CD14-positive monocyte (primary cell): ENCODE results near the gene ARPC2. TPM values are rescaled to one million over a fixed set of nuclear protein-coding genes. Genes with fewer than 3 reads are reported as not detected.

Experiments
- DNase-seq, 3 donors: peaks; one replicate each; pipeline ENCODE4 v3.0.0-alpha.2; 2011 to 2022
- H2AFZ ChIP-seq: 2 replicates; pipeline ENCODE4 v1.6.0; 2012; ENCODE audit warnings: mild to moderate bottlenecking, low read depth, low read length, inconsistent platforms; ENCODE audit not compliant: insufficient read depth, poor library complexity, severe bottlenecking
- H3K27ac ChIP-seq, 2 donors: 1 replicate in 1 of 2; 2 replicates in 1 of 2; pipeline ENCODE4 v1.5.1; 2012 to 2013; ENCODE audit warnings: low read length in 2 of 2, control low read depth in 1 of 2, inconsistent platforms in 1 of 2, low read depth in 1 of 2, mild to moderate bottlenecking in 1 of 2
- H3K27me3 ChIP-seq, 2 donors: one replicate each; pipeline versions ENCODE4 v1.6.0 to v1.6.1; 2011 to 2013; ENCODE audit warnings: low read length in 2 of 2; ENCODE audit not compliant: control insufficient read depth in 2 of 2, insufficient read depth in 2 of 2
- H3K36me3 ChIP-seq, 2 donors: replicated peaks in 1 of 2; 1 replicate in 1 of 2; 2 replicates in 1 of 2; pipeline versions ENCODE4 v1.5.1 to v1.6.1; 2012 to 2013; ENCODE audit warnings: low read length in 2 of 2, control low read depth in 1 of 2, inconsistent platforms in 1 of 2, mild to moderate bottlenecking in 1 of 2; ENCODE audit not compliant: insufficient read depth in 2 of 2, control insufficient read depth in 1 of 2
- H3K4me1 ChIP-seq, 2 donors: 1 replicate in 1 of 2; 2 replicates in 1 of 2; pipeline versions ENCODE4 v1.5.1 to v1.6.1; 2012 to 2013; ENCODE audit warnings: low read length in 2 of 2, control low read depth in 1 of 2, inconsistent platforms in 1 of 2, mild to moderate bottlenecking in 1 of 2, moderate library complexity in 1 of 2; ENCODE audit not compliant: insufficient read depth in 2 of 2, control insufficient read depth in 1 of 2
- H3K4me2 ChIP-seq: replicated peaks from 2 replicates; pipeline ENCODE3; 2012; ENCODE audit warnings: low read length, moderate library complexity, mild to moderate bottlenecking; ENCODE audit not compliant: poor library complexity, severe bottlenecking; ENCODE audit errors: extremely low read depth
- H3K4me3 ChIP-seq, 3 experiments: fragments of 200-600 bp in 1 of 3; sonication (generic) in 1 of 3; replicated peaks in 1 of 3; 1 replicate in 2 of 3; 2 replicates in 1 of 3; pipeline ENCODE4 v1.5.1; 2011 to 2013; ENCODE audit warnings: low read length in 3 of 3, mild to moderate bottlenecking in 3 of 3, control low read depth in 2 of 3, low read depth in 2 of 3, inconsistent platforms in 1 of 3, moderate library complexity in 1 of 3
- H3K79me2 ChIP-seq: 2 replicates; pipeline ENCODE4 v1.6.0; 2012; ENCODE audit warnings: mild to moderate bottlenecking, control low read depth, inconsistent platforms, low read length, moderate library complexity; ENCODE audit not compliant: insufficient read depth
- H3K9ac ChIP-seq: 2 replicates; pipeline ENCODE4 v1.6.0; 2017; ENCODE audit warnings: low read length, mild to moderate bottlenecking; ENCODE audit not compliant: insufficient read depth, poor library complexity, severe bottlenecking
- H3K9me3 ChIP-seq, 2 donors: replicated peaks in 1 of 2; 1 replicate in 1 of 2; 2 replicates in 1 of 2; pipeline versions ENCODE4 v1.5.1 to v1.6.1; 2012 to 2013; ENCODE audit warnings: low read length in 2 of 2, control low read depth in 1 of 2; ENCODE audit not compliant: control insufficient read depth in 1 of 2, insufficient read depth in 1 of 2
- H4K20me1 ChIP-seq: 2 replicates; pipeline ENCODE4 v1.6.0; 2012; ENCODE audit warnings: mild to moderate bottlenecking, low read length, control low read depth, moderate library complexity; ENCODE audit not compliant: insufficient read depth
- H3K27ac Mint-ChIP-seq, 7 donors: one replicate each; pipeline ENCODE4 v1.8.0; 2020; ENCODE audit warnings: mild to moderate bottlenecking in 7 of 7, mixed read lengths in 7 of 7, moderate library complexity in 6 of 7, inconsistent platforms in 2 of 7
- H3K27me3 Mint-ChIP-seq, 3 donors: one replicate each; pipeline ENCODE4 v1.8.0; 2021 to 2022; ENCODE audit warnings: low read depth in 3 of 3, mild to moderate bottlenecking in 3 of 3, mixed read lengths in 3 of 3, moderate library complexity in 3 of 3, inconsistent platforms in 1 of 3
- H3K36me3 Mint-ChIP-seq, 2 donors: one replicate each; pipeline ENCODE4 v1.8.0; 2020; ENCODE audit warnings: mixed read lengths in 2 of 2, inconsistent platforms in 1 of 2, mild to moderate bottlenecking in 1 of 2
- H3K4me1 Mint-ChIP-seq: one replicate; pipeline ENCODE4 v1.8.0; 2020; ENCODE audit warnings: mild to moderate bottlenecking, mixed read lengths
- H3K4me3 Mint-ChIP-seq, 2 donors: one replicate each; pipeline ENCODE4 v1.8.0; 2020; ENCODE audit warnings: mild to moderate bottlenecking in 2 of 2, mixed read lengths in 2 of 2, moderate library complexity in 1 of 2
- H3K9me3 Mint-ChIP-seq, 7 donors: one replicate each; pipeline ENCODE4 v1.8.0; 2020 to 2022; ENCODE audit warnings: mixed read lengths in 7 of 7, mild to moderate bottlenecking in 6 of 7, moderate library complexity in 6 of 7, inconsistent platforms in 2 of 7
- WGBS: methylation state at CpG from one replicate; pipeline ENCODE4 v1.1.5; 2013; ENCODE audit warnings: missing lambda C conversion rate; ENCODE audit not compliant: insufficient coverage; 5-methylcytosine and 5-hydroxymethylcytosine counted together
- intact Hi-C, 2 donors: fragments of 100-400 bp; cut with micrococcal nuclease; formaldehyde crosslinking; loops; one replicate each; pipeline versions ENCODE4 v1.15.0 to v1.15.1; 2023
- polyA plus RNA-seq, 3 donors: library from polyadenylated mRNA; depleted of rRNA in 1 of 3; unstranded in 2 of 3; stranded (reverse) in 1 of 3; fragments of 300-500 nt in 2 of 3; fragments of >200 nt in 1 of 3; fragmentation: Illumina TruSeq in 2 of 3; gene quantifications; 1 replicate in 2 of 3; 2 replicates in 1 of 3; pipeline ENCODE4 v1.2.3, GENCODE V29; 2012 to 2021
- TF ChIP-seq, protein P1 (sequence below): fragments of 200-600 bp; IDR thresholded peaks from one replicate; pipeline ENCODE4 v1.8.0; 2022; ENCODE audit warnings: antibody characterized with exemption, mild to moderate bottlenecking

ARPC2 gene
- polyA plus RNA-seq, 3 donors: 640 to 1,227 (median 1,162) TPM

DNA sequence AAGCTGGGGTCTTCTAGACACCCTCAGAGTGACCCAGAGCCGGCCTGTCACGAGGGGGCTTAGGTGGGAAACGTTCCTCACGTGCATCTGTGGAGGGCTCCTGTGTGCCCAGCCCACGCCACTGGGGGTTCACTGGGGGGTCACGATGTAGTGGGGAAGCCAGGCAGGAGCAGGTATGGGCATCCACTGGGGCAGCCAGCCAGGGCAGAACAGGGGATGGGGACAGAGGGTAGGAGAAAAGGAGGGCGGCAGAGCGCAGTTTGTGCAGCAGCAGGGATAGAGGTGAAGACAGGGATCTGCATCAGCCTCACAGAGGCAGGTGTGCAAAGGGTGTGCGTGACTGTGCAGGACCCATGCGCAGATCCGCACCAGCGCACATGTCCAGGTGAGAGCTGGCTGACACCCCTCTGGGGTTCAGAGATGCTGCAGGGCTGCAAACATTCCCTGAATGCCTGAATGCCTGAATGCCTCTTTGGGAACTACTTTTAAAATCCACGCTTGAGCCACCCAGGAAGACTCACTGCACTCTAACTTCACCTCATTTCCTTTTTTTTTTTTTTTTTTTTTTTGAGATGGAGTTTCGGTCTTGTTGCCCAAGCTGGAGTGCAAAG is 63.4 kb downstream of the ARPC2 start:
- peaks cover 0 to 1% (median 0%) of the 10 kb centered on the region in 7 donors for H3K9me3 Mint-ChIP-seq
- Histone ChIP-seq H3K4me2 (no peak overlapping the region), H2AFZ (no peak overlapping the region), H3K9me3 (no peaks in the 10 kb centered on the region), H3K36me3 (peaks cover 89 to 100% of the 10 kb centered on the region in 2 donors), H3K27me3 (no peaks in the 10 kb centered on the region), H3K27ac (no peak overlapping the region), H3K4me3 (no peak overlapping the region), H3K79me2 (peaks cover 85% of the 10 kb centered on the region), H3K4me1 (peaks cover 17 to 27% of the 10 kb centered on the region in 2 donors), H3K9ac (no peak overlapping the region), H4K20me1 (peaks cover 100% of the 10 kb centered on the region)
- peaks cover 0 to 1% (median 0%) of the 10 kb centered on the region in 3 donors for H3K27me3 Mint-ChIP-seq
- TF ChIP-seq, protein P1, sequence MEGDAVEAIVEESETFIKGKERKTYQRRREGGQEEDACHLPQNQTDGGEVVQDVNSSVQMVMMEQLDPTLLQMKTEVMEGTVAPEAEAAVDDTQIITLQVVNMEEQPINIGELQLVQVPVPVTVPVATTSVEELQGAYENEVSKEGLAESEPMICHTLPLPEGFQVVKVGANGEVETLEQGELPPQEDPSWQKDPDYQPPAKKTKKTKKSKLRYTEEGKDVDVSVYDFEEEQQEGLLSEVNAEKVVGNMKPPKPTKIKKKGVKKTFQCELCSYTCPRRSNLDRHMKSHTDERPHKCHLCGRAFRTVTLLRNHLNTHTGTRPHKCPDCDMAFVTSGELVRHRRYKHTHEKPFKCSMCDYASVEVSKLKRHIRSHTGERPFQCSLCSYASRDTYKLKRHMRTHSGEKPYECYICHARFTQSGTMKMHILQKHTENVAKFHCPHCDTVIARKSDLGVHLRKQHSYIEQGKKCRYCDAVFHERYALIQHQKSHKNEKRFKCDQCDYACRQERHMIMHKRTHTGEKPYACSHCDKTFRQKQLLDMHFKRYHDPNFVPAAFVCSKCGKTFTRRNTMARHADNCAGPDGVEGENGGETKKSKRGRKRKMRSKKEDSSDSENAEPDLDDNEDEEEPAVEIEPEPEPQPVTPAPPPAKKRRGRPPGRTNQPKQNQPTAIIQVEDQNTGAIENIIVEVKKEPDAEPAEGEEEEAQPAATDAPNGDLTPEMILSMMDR: no peak
- no peak overlapping the region for H3K4me3 Mint-ChIP-seq
- peak overlapping the region in 5 of 7 donors; percentile 2 to 77 (median 46) for H3K27ac Mint-ChIP-seq
- peaks cover 74 to 100% of the 10 kb centered on the region in 2 donors for H3K36me3 Mint-ChIP-seq
- peaks cover 25% of the 10 kb centered on the region for H3K4me1 Mint-ChIP-seq
- WGBS: 100% methylated on average over 12 of the region's 14 CpGs
- DNase-seq: no peak
- intact Hi-C loops: no loop called here

DNA sequence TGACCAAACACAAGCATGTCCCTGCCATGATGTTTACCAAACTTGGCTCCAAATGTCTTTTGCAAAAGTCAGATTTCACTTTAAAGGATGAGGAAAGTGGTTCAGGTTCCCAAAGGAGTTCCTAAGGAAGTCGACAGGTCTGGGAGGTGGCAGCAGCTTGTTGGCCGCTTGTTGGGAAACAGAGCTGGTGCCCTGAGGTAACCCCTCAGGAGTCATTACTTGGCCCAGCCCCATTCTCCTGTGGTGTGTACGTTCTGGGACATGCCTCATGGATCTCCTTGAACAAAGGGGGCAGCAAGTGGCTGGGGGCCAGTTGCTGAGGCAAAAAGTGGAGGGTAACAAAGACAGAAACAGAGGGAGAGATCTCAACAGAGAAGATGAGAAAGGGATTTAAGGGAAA is 64.5 kb downstream of the ARPC2 start:
- peaks cover 25% of the 10 kb centered on the region for H3K4me1 Mint-ChIP-seq
- no peak for DNase-seq
- TF ChIP-seq, protein P1: no peak
- H3K4me3 Mint-ChIP-seq: no peak overlapping the region
- Histone ChIP-seq H3K4me2 (no peak overlapping the region), H3K9me3 (no peaks in the 10 kb centered on the region), H3K4me1 (peaks cover 17 to 27% of the 10 kb centered on the region in 2 donors), H3K36me3 (peaks cover 83 to 94% of the 10 kb centered on the region in 2 donors), H3K79me2 (peaks cover 94% of the 10 kb centered on the region), H3K9ac (no peak overlapping the region), H3K4me3 (no peak overlapping the region), H2AFZ (no peak overlapping the region), H4K20me1 (peaks cover 100% of the 10 kb centered on the region), H3K27me3 (no peaks in the 10 kb centered on the region), H3K27ac (no peak overlapping the region)
- 93% methylated on average over 3 of the region's 3 CpGs for WGBS
- intact Hi-C loops: no loop called here
- peaks cover 0 to 1% (median 0%) of the 10 kb centered on the region in 7 donors for H3K9me3 Mint-ChIP-seq
- H3K27me3 Mint-ChIP-seq: peaks cover 0 to 2% (median 1%) of the 10 kb centered on the region in 3 donors
- H3K27ac Mint-ChIP-seq: peak overlapping the region in 1 of 7 donors; percentile 15
- peaks cover 68 to 97% of the 10 kb centered on the region in 2 donors for H3K36me3 Mint-ChIP-seq
